Suppressor macrophage treated with lipopolysaccharide for 1 hour (primary cell): ENCODE measurements around the gene CTU2.

Experiments used
- DNase-seq, 3 donors: peaks; one replicate each; pipeline ENCODE4 v3.0.0-alpha.2; 2020 to 2022

Gene CTU2

GRCh38 chr16:88732172-88732960 is 26.1 kb downstream of the CTU2 start:
- no peak for DNase-seq

DNA sequence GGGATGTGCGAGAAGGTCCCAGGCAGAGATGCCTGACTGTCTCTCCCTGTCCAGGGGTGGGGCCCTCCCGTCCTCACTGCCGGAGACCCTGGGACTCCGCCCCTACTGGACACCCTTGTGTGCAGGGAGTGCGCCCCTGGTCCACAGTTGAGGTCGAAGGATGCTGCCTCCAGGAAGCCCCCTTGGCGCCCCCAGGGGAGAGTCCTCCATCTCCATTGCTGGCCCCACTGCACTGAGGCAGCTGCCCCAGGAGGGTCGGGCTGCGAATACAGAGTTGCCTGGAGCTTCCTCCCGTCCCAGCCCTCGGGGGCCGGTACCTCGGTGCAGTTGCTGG is 26.6 kb downstream of the CTU2 start:
- no peak for DNase-seq

DNA sequence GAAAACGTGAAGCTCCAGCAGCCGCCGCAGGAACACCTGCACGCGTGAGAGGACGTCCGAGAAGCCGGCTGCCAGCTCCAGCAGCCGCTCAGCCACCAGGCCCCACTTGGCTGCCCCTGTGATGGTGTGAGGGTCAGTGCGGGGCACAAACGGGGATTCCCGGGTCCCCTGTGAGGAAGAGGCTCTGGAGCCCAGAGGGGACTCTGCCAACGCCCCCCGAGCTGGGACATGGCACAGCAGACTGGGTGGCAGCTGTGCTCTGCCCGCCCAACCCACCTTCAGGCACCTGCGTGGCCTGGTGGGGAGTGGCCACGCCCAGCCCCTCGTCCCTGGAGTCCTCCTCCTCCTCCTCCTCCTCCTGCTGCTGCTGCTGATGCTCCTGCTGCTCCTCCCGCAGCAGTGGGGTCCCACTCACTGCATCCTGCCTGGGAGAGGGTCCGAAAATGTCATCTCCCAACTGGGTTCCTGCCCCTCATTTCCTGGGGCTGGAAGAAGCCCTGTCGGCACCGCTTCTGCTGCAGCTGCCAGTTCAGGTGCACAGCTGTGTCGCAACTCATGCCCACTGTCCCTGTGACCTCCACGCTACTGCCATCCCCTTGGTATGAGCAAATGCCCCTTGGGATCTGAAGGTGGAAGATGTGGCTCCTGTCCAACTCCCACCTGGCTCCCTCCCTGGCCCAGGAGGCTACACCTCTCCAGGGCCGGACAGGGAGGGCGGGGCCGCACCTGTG is 27.5 kb downstream of the CTU2 start:
- no peak for DNase-seq

- DNase-seq: no peak
Measured at GRCh38 chr16:88734361-88734728, 28.0 kb downstream of the CTU2 start.

- DNase-seq: no peak
Measured at GRCh38 chr16:88735121-88735520, 28.8 kb downstream of the CTU2 start.

GRCh38 chr16:88735616-88736015 is 29.3 kb downstream of the CTU2 start:
- DNase-seq: no peak

DNA sequence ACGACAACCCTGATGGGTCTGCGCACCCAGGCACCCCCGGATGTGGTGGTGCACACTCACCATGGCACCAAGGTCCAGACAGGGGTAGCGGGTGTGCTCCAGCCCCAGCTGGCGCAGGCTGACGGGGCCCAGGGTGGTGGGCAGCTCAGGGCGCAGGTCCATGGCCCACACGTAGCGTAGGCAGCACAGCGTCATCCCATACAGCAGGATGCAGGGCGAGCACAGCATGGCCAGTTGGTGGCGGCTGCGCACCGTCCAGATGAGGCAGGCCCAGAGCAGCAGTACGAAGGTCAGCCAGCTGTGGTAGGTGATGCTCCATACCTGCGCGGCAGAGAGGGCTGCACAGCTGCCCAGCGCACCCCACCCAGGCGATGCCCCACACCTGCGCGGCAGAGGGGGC is 29.8 kb downstream of the CTU2 start:
- DNase-seq: no peak

DNA sequence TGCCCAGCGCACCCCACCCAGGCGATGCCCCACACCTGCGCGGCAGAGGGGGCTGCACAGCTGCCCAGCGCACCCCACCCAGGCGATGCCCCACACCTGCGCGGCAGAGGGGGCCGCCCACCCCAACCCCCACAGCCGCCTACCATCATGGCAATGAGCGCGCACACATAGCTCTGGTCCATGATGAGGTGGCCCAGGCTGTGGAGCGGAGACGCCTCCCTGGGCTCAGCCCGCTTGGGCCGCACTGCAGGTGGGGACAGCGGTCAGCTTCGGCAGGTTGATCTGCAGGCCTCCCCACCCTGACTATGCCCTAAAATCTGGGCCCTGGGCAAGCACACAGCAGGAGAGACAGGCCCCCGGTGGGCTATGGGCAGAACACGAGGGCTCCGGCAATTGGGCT is 30.2 kb downstream of the CTU2 start:
- DNase-seq: no peak

GRCh38 chr16:88737298-88738150 is 31.2 kb downstream of the CTU2 start:
- peak; percentile 74 to 86 (median 82) for DNase-seq

DNA sequence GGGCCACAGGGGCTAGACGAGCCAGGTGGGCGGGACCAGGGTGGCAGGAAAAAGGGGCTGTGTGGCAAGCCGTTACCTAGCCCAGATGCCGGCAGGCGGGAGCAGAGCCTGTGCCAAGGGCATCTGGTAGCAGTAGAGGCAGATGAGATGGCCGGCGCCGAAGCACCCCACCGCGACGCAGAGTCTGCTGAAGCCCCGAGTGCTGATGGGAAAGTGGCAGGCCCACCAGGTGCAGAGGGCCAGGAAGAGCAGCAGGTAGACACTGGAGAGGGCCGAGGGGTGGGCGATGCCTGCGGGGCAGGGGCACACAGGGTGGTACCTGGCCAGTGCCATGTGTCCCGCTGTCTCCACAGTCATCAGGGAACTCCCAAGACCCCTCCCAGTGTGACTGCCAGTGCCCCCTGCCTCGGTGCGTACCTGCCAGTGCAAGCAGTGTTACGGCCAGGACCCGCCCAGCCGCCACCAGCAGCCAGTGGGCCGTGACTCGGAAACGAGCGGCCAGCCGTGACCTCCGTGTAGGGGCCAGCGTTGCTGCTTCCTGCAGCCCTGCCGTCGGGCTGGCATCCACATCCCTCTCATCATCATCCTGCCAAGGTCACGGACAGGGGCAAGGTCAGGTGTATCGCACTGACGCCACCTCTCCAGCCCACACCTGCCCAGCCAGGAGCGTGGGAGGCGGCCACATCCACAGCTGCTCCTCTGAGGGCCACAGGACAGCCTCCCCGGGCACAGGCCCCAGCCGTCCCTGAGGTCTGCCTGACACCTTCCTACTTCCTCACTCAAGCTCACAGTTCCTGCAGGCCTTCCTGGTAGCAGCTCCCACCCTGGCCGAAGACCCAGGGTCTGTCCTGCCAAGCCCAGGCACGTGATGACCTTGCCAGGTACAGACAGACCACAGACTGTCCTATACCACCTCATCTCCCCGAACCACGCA is 32.1 kb downstream of the CTU2 start:
- no peak for DNase-seq

GRCh38 chr16:88739139-88739976 is 33.1 kb downstream of the CTU2 start:
- DNase-seq: no peak

- DNase-seq: no peak
Measured at GRCh38 chr16:88739977-88740726, 33.8 kb downstream of the CTU2 start.

GRCh38 chr16:88740727-88741055 is 34.4 kb downstream of the CTU2 start:
- no peak for DNase-seq

DNA sequence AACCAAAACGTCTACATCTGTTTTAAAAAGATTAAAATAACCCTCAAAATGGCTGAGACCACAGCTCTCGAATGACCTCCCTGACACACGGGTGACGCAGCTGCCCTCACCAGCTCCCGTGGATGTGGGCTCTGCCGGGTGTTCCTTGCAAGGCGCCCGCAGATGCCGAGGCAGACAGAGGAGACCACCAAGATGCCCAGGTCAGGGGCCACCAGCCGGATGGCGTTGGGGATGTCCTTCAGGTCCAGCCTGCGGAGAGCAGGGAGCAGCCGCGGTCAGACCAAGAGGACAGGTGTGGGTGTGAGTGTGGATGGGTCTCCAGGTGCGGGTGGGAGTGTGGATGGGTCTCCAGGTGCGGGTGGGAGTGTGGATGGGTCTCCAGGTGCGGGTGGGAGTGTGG is 35.1 kb downstream of the CTU2 start:
- no peak for DNase-seq

GRCh38 chr16:88742896-88743605 is 36.7 kb downstream of the CTU2 start:
- DNase-seq: no peak

- DNase-seq: peak; percentile 68 to 93 (median 83)
Measured at GRCh38 chr16:88743693-88744576, 37.6 kb downstream of the CTU2 start.

- DNase-seq: no peak
Measured at GRCh38 chr16:88744577-88745521, 38.5 kb downstream of the CTU2 start.

DNA sequence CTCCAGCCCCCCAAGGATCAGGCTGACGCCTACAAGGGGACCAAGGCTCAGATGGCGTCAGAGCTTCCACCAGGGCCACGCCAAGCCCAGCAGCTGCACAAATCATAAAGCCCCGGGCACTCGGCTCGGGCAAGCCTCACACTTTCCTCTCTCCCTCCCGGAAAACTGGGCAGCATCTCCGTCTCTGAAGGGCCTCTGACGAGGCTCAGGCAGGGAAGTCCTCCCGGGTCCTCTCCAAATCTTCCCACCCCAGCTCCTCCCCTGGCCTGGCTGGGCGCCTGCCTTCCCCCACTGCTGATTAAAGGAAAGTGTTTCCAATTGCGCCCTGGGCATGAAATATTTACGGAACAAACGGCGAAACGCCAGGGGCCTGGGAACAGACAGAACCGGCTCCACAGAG is 40.2 kb downstream of the CTU2 start:
- DNase-seq: no peak
